Astrocyte of the spinal cord (primary cell): Measurements from ENCODE around the gene RPL35A.
"Not testable (repeated sequence)": the region's sequence is repeated elsewhere in the genome, so short reads cannot be mapped to it uniquely, and the experiment has no call there.

Source experiments
- DNase-seq: peaks from one replicate; pipeline ENCODE4 v3.0.0; 2011; ENCODE audit warnings: low read depth, low spot score
- H3K4me3 ChIP-seq: 2 replicates; pipeline ENCODE4 v1.5.1; 2011; ENCODE audit warnings: low read depth, mild to moderate bottlenecking, low read length, moderate library complexity
- in situ Hi-C: cut with HindIII; loops from 2 replicates; pipeline ENCODE4 v1.10.0; 2017; ENCODE audit warnings: low sequenced_read_pairs
- TF ChIP-seq, protein P1 (sequence below): IDR thresholded peaks from 2 replicates; pipeline ENCODE4 v1.5.1; 2012; ENCODE audit warnings: low read depth, mild to moderate bottlenecking, low read length, inconsistent platforms

The RPL35A gene

DNA sequence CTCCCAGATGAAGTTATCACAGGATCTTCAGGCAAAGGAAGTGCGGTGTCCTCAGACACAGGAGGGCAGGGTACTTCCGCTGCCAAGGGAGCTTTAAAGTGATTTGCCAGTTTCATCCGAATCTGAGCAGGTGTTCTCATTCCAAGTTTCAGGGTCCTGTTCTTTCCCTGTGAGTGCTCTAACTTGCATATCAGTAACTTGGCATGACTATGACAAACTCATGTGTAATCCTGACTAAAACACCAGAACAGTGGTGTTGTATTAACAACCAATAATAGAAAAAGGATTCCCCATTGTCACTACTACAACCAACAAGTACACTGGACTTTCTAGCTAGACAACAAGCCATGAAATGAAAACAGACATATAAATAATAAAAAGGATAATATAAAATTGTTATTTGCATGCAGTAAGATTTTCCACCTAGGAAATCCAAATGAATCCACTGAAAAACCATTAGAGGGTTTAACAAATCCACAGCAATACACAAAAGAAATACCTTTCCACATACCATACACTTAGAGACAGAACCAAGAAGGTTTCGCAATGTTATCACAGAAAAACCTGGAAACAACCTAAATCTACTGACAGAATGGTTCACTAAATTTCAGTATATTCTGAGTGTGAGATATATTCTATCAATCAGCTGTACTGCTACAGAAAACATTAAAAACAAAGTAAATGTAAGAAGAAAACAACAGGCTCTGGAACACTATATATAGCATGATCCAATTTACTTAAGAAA lies 40.9 kb upstream of the RPL35A start:
- no peak for DNase-seq
- in situ Hi-C loops = no loop called here
- TF ChIP-seq, protein P1, sequence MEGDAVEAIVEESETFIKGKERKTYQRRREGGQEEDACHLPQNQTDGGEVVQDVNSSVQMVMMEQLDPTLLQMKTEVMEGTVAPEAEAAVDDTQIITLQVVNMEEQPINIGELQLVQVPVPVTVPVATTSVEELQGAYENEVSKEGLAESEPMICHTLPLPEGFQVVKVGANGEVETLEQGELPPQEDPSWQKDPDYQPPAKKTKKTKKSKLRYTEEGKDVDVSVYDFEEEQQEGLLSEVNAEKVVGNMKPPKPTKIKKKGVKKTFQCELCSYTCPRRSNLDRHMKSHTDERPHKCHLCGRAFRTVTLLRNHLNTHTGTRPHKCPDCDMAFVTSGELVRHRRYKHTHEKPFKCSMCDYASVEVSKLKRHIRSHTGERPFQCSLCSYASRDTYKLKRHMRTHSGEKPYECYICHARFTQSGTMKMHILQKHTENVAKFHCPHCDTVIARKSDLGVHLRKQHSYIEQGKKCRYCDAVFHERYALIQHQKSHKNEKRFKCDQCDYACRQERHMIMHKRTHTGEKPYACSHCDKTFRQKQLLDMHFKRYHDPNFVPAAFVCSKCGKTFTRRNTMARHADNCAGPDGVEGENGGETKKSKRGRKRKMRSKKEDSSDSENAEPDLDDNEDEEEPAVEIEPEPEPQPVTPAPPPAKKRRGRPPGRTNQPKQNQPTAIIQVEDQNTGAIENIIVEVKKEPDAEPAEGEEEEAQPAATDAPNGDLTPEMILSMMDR = no peak
- H3K4me3 ChIP-seq = no peak overlapping the region

GRCh38 chr3:197912741-197913476 lies 37.1 kb upstream of the RPL35A start:
- DNase-seq = no peak
- no peak overlapping the region for H3K4me3 ChIP-seq
- TF ChIP-seq, protein P1 = no peak
- in situ Hi-C loops = no loop called here

DNA sequence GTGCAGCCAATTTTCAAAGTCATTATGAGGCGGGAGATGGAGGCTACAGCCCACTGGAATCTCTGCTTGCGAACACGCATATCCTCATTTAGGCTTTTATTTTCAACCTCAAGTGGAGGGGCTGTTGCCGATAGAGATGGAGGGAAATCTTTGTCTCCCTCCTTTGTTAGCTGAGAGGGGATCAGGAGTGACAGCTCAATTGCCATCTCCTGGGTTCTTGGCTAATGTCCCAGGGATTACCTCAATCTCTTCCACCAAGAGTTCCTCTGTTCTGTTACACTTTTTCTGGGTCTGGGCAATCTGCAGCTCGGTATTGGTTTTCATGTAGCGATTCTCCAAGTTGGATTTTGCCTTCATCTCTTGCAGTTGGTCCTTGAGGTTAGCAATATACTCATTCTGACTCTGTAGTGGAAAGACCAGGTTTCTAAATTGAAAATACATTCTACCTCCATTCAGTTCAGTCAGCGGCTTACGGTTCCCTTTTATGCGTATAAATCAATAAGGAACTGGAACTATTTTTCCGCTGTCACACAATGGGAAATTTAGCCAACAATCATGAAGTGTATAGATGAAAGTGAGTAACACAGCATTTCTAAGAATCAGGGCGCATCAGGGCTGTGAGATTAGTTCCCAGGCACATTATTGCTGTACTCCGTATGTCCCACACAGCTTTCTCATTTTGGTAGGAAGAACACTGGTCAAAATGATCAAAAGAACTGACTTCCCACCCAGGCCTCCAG lies 36.2 kb upstream of the RPL35A start:
- TF ChIP-seq, protein P1 = no peak
- no peak overlapping the region for H3K4me3 ChIP-seq
- in situ Hi-C loops = no loop called here
- no peak for DNase-seq

GRCh38 chr3:197921429-197922275 lies 28.3 kb upstream of the RPL35A start:
- H3K4me3 ChIP-seq, in situ Hi-C loops, DNase-seq: not testable (repeated sequence)

DNA sequence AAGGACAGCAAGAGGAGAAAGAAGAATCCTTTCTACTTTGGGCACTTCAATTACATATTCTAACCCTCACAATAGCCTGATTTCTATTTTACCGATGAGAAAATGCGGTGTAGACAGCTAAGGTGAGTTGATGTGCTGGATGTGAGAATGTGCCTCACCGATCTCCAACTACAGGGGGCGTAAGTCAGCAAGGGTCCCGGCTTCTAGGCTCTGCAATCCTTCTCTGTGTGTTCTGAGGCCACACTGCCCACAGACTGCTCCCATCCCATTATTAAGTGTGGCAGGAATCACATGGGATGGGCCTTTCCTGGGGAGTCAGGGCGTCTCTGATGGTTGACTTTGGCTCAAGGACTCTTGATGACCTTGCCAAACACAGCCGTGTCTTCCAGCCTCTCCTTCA lies 23.6 kb upstream of the RPL35A start:
- TF ChIP-seq, protein P1 = no peak
- DNase-seq = no peak
- H3K4me3 ChIP-seq = no peak overlapping the region
- in situ Hi-C loops = no loop called here

- in situ Hi-C loops = not testable (repeated sequence)
Measured at GRCh38 chr3:197927578-197927977, 22.4 kb upstream of the RPL35A start.

GRCh38 chr3:197936819-197937384 lies 13.1 kb upstream of the RPL35A start:
- TF ChIP-seq, protein P1 = no peak
- in situ Hi-C loops = no loop called here

More at GRCh38 chr3:197927578-197927977, 22.4 kb upstream of the RPL35A start:
- not testable (repeated sequence) for H3K4me3 ChIP-seq, DNase-seq

More at GRCh38 chr3:197936819-197937384, 13.1 kb upstream of the RPL35A start:
- H3K4me3 ChIP-seq = no peak overlapping the region
- no peak for DNase-seq
